Fibroblast of skin of scalp (primary cell): ENCODE results near the gene NAA80.
A peak's percentile ranks its signal among the peaks of the same experiment; 100 is the strongest.
"Not testable (repeated sequence)": the region's sequence is repeated elsewhere in the genome, so short reads cannot be mapped to it uniquely, and the experiment has no call there.

ENCODE experiments used
- DNase-seq: peaks from one replicate; pipeline ENCODE4 v3.0.0-alpha.2; 2013

The NAA80 gene

DNA sequence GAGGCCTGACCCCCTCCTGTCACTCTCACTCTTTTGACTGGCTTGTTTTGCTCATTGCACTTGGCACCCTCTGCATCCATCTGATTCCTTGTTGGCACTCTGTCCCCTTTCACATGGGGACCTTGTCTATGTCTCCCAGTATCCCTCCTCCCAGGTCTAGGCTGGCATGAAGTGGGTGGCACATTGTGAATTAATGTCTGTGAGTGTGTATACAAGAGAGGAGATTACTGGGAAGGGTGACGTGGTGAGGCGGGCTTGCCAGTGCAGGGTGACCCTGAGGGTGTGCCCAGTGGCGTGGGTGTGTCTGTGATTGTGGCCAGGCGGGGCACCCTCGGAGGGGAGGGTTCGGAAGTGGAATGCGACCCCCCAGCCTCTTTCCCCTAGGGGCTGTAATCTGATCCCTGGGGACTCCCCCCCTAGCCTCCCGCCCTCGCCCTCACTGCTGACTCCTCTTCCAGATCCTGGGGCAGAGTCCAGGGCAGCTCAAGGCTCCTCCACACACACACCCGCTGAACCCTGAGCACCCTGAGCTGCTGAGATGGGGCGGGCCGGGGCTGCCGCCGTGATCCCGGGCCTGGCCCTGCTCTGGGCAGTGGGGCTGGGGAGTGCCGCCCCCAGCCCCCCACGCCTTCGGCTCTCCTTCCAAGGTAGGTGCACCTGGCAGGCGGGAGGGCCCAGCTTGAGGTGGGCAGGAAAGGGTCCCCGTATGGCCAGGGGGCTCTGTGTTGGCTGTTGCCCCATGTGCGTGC, 30.3 kb downstream of the NAA80 start, which contains the start of gene SEMA3B:
Gene SEMA3B, plus strand, starts transcription at position 445 of the 749 bp plus-strand sequence. Its CDS starts 94 bp downstream, at position 539.
- DNase-seq, result peak; percentile 60

- no peak for DNase-seq
These were observed 30.9 kb downstream of the NAA80 start for GRCh38 chr3:50268276-50268675.

GRCh38 chr3:50267280-50267913, 31.8 kb downstream of the NAA80 start:
- peak; percentile 45 for DNase-seq

GRCh38 chr3:50266836-50267235, 32.4 kb downstream of the NAA80 start:
- DNase-seq, result no peak

- DNase-seq, result no peak
These were observed 33.2 kb downstream of the NAA80 start for GRCh38 chr3:50266017-50266416.

DNA sequence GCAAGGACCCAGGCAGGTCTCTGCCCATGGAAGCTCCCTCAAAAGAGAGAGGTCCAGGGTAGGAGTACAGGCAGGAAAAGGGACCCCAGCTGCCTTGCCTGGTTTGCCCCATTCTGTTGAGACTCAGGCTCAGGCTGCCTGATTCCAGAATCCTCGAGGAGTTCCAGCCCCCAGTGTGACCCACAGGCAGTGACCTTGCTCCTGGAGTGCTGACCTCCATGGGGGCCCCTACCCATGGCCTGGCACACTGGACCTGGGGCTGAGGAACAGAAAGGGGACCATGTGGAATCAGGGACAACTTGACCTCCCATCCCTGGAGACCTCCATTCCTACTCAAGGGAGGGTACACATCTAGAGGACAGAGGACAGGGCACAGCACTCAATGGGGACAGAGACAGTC, 33.6 kb downstream of the NAA80 start:
- DNase-seq, result no peak

DNA sequence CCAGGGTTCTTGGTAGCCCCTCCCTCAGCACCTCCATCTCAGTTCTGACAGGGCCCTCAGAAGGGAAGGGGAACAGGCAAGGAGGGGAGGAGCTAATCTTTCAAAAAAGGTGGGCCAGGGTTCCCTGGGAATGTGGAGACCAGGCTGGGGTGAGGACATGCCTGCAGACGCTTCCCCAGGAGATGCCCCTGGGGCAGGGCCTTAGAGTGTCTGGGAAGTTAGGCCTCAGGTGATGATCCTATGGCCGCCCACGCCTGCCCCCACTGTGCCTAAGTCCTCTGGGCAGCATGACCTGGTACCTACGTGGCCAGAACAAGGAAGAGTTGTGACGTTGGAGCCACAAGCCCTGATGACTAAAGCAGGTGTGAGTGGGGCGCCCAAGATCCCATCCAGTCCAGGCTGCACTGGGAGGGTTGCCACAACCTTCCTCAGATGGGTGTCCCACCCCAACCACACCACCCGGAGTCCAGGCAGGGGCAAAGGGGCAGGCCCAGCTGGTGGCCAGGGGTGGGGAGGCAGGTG, 34.2 kb downstream of the NAA80 start:
- DNase-seq, result no peak

DNA sequence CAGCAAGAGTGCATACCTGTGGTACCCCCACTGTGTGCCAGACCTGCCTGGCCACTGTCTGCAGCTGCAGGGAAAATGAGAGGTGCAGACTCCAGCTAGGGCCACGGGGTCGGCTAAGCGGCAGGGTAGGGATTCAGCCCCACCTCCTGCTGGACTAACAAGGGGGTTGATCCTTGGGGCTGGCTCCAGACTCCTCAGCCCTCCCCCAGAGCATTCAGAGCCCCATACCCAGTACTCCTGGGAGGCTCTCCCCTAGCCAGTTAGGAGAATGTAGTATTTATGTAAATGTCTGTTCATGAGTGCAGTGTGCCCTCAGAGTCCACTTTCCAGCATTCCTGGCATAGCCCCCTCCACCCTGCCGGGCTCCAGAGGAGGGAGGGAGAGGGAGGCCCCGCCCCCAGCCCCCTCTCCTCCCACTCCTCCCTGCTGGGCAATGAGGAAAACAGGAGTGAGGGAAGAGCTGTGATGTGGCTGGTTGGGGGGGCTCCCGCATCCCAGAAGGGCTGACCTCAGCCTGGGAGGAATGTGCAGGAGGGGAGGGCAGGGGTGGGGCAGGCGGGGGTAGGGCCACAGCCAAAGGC, 34.7 kb downstream of the NAA80 start:
- peak; percentile 99 for DNase-seq

DNA sequence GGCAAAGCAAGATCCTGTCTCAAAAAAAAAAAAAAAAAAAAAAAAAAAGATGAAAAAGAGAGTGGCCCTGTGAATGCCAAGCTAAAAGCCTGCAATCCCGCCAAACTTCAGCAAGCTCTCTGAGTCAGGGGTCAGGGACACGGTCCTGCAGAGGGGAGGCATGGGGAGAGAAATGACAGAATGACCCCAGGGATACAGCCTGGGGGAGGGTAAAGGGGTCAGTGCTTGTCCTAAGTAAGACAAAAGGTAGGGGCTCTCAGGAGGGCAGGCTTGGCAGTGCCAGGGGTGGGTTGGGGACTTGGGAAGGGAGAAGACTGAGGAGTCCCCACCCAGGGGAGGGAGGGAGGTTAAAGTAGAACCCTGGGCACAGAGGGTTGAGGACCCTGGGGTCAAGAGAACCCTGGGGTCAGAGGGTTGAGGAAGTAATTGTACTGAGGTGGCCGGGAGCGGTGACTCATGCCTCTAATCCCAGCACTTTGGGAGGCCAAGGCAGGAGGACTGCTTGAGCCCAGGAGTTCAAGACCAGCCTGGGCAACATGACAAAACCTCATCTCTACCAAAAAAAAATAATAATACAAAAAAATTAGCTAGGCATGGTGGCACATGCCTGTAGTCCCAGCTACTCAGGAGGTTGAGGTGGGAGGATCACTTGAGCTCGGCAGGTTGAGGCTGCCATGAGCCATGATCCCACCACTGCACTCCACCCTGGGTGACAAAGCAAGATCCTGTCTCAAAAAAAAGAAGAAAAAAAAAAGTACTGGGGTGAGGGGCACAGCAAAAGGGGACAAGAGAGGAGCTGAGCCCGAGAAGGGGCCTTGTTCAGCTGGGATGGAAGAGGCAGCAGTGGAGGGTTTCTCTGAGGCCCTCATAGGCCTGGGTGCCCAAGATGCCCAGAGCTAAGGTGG, 35.5 kb downstream of the NAA80 start:
- DNase-seq, result no peak

DNA sequence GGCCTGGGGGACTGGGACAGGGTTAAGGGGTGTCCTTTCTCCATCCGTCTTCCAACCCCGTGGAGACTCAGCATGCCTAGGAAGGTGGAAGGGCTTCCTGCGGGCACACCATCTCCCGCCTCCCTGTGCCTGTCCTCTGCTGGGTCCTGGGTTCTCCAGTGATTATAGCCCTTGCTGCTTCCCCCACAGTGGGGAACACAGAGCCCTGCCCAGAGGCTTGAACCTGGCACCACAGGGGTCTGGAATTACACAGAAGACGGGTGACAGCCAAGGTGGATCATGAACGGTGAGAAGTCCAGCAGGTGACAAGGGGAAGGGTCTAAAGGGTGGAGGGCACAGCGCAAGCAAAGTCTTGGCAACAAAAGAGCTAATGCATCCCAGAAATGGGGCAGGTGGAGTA, 36.4 kb downstream of the NAA80 start:
- DNase-seq, result no peak

GRCh38 chr3:50262200-50262599, 37.0 kb downstream of the NAA80 start:
- DNase-seq, result not testable (repeated sequence)

DNA sequence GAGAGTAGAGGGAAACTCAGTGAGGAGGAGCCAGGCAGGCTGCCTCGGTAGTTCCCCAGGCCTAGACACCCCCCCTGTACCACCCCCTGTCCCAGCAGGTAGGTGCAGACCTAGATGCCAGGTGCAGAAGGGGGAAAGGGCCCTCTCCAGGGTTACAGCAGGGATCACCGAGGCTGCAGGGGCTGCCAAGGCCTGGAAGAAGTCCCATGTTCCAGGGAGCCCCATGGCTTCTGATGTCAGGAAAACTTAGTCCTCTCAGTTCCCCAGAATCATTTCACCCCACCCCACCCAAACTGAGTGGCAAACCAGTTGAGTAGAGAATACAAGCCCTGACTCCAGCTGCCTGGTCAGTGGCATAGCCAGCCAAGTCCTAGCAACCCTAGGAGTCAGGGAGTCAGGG, 37.7 kb downstream of the NAA80 start:
- no peak for DNase-seq

GRCh38 chr3:50260942-50261441, 38.2 kb downstream of the NAA80 start:
- peak; percentile 37 for DNase-seq

- DNase-seq, result peak; percentile 90
These were observed 38.9 kb downstream of the NAA80 start for GRCh38 chr3:50260027-50260941.

GRCh38 chr3:50259432-50260026, 39.7 kb downstream of the NAA80 start:
- DNase-seq, result no peak

DNA sequence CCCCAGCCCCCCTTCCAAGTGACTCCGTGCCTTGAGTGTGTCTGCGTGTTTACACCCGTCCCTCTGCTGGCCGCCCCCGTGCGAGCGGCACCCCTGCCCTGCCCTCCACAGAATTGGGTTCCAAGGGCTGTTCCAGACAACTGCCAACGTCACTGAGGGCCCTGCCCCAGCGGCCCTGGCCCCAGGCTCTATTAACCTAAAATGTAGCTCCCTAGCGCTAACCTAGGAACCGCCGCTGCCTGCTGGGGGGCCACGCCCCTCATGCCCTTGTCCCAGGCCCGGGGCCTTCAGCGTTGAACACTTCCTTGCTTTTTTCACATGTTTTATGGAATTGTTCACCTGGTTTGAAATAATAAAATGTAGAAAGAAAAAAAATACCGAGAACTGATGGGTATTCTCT, 40.2 kb downstream of the NAA80 start:
- no peak for DNase-seq

DNA sequence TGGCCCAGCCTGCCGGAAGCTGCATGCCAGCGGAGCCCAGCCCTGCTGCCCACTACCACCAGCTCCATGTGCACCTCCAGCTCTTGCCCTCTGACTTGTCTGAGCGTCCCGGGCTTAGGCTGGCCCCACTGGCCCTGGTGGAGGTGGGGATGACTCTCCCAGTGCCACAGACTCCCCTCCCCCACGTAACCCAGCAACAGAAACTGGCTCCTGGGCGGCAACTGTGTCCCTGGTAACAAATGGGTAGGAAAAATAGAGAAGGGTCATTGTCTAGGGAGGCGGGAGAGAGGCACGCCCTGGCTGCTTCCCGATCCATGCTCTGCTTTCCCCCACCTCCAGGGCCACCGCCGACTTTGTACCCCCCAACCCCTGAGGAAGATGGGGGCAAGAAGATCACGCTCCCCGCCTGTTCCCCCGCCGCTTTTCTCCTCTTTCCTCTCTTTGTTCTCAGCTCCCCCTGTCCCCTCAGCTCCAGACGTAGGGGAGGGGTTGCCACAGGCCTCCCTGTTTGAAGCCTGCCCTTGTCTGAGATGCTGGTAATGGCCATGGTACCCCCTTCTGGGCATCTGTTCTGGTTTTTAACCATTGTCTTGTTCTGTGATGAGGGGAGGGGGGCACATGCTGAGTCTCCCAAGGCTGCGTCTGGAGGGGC, 41.0 kb downstream of the NAA80 start:
- DNase-seq, result no peak

GRCh38 chr3:50256978-50257890, 42.0 kb downstream of the NAA80 start:
- no peak for DNase-seq

- DNase-seq, result no peak
These were observed 44.0 kb downstream of the NAA80 start for GRCh38 chr3:50255251-50255615.
